PC-9 (cell line): ENCODE data around the gene IGSF21. TPM values are rescaled to one million over a fixed set of nuclear protein-coding genes. Genes with fewer than 3 reads are reported as not detected.

Source experiments
- BruUV-seq: library from RNA; stranded (reverse); fragments of 400-500 nt; replicated peaks from 2 replicates; lab custom pipeline; 2021; lab: Mats Ljungman, UMichigan
- CTCF ChIA-PET: fragments of 300-600 bp; sonication (Branson Sonifier 250); formaldehyde crosslinking; loops from one replicate; lab custom pipeline; 2022; ENCODE audit warnings: antibody characterized with exemption; lab: Charles Lee
- POLR2A ChIA-PET: fragments of 300-600 bp; sonication (Branson Sonifier 250); formaldehyde crosslinking; loops from one replicate; lab custom pipeline; 2022; ENCODE audit warnings: antibody characterized with exemption; ENCODE audit not compliant: unreplicated experiment; lab: Charles Lee
- DNase-seq, 2 experiments: peaks; one replicate each; pipeline versions ENCODE4 v3.0.0 to v3.0.0-alpha.2; 2015 to 2022; ENCODE audit warnings: mixed read lengths in 1 of 2
- H2AFZ ChIP-seq: fragments of 200-600 bp; sonication (generic); 2 replicates; pipeline ENCODE4 v1.8.1; 2017; ENCODE audit warnings: antibody characterized with exemption
- H3F3A ChIP-seq: fragments of 200-600 bp; sonication (generic); 2 replicates; pipeline ENCODE4 v1.8.1; 2017; ENCODE audit warnings: antibody characterized with exemption, mild to moderate bottlenecking, low read depth; ENCODE audit not compliant: insufficient read depth
- H3K27ac ChIP-seq: fragments of 200-600 bp; sonication (generic); 2 replicates; pipeline ENCODE4 v1.6.1; 2016; ENCODE audit warnings: mixed run types
- H3K27me3 ChIP-seq: fragments of 200-600 bp; sonication (generic); 2 replicates; pipeline ENCODE4 v1.6.1; 2016; ENCODE audit warnings: low read depth, mixed run types; ENCODE audit not compliant: insufficient read depth
- H3K36me3 ChIP-seq: fragments of 200-600 bp; sonication (generic); 2 replicates; pipeline ENCODE4 v1.6.1; 2016; ENCODE audit warnings: low read depth, mixed run types
- H3K4me1 ChIP-seq: fragments of 200-600 bp; sonication (generic); replicated peaks from 2 replicates; pipeline ENCODE4 v1.6.1; 2016; ENCODE audit warnings: mixed run types; ENCODE audit not compliant: insufficient read depth
- H3K4me2 ChIP-seq: fragments of 200-600 bp; sonication (generic); 2 replicates; pipeline ENCODE4 v1.6.1; 2017; ENCODE audit warnings: mixed run types
- H3K4me3 ChIP-seq: fragments of 200-600 bp; sonication (generic); 2 replicates; pipeline ENCODE4 v1.6.1; 2016; ENCODE audit warnings: mixed run types
- H3K79me2 ChIP-seq: fragments of 200-600 bp; sonication (generic); 2 replicates; pipeline ENCODE4 v1.6.1; 2017; ENCODE audit warnings: low read depth, mixed run types
- H3K9me2 ChIP-seq: fragments of 200-600 bp; sonication (generic); 2 replicates; pipeline ENCODE4 v1.8.1; 2017; ENCODE audit warnings: mild to moderate bottlenecking; ENCODE audit not compliant: insufficient read depth
- H3K9me3 ChIP-seq: fragments of 200-600 bp; sonication (generic); 2 replicates; pipeline ENCODE4 v1.8.1; 2016; ENCODE audit warnings: low read depth; ENCODE audit not compliant: insufficient read depth
- H4K20me1 ChIP-seq: fragments of 200-600 bp; sonication (generic); 2 replicates; pipeline ENCODE4 v1.8.1; 2017; ENCODE audit not compliant: insufficient read depth
- EZH2 ChIP-seq: fragments of 200-600 bp; sonication (generic); IDR thresholded peaks from 2 replicates; pipeline ENCODE4 v1.8.0; 2017; ENCODE audit warnings: antibody characterized with exemption, low read depth
- intact Hi-C: fragments of 100-400 bp; cut with micrococcal nuclease; formaldehyde crosslinking; loops from one replicate; pipeline ENCODE4 v1.10.0; 2022; ENCODE audit not compliant: unreplicated experiment
- total RNA-seq: library from RNA; stranded (reverse); gene quantifications from 2 replicates; pipeline ENCODE4 v1.2.3, GENCODE V29; 2021
- TF ChIP-seq, protein P1 (sequence below): fragments of 200-600 bp; sonication (generic); conservative IDR thresholded peaks from 2 replicates; pipeline ENCODE4 v1.6.1; 2017; ENCODE audit warnings: mixed run types, antibody characterized with exemption, mild to moderate bottlenecking, moderate library complexity

Gene IGSF21
- total RNA-seq, 1 experiment from 2014 or later, result not detected

DNA sequence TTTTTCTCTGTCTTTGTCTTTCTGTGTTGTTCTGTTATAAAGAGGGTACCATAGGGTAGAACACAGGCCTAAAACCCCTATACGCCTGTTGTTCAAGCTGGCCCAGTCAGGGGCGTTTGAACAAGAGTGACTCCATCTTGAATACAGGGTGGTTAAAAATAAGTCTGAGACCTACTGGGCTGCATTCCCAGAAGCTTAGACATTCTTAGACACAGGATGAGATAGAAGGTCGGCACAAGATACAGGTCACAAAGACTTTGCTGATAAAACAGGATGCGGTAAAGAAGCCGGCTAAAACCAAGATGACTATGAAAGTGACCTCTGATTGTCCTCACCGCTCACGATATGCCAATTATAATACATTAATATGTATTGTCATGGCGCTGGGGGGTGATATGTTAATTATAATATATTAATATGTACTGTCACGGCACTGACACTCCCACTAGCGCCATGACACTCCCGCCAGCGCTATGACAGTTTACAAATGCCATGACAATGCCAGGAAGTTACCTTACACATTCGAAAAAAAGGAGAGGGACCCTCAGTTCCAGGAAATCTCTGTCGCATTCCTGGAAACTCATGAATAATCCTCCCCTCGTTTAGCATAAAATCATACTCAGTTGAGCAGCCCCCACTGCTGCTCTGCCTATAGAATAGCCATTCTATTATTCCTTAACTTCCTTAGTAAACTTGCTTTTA is 314.6 kb downstream of the IGSF21 start:
- no TSS peak for BruUV-seq
- H3F3A ChIP-seq, result no peaks in the 10 kb centered on the region

DNA sequence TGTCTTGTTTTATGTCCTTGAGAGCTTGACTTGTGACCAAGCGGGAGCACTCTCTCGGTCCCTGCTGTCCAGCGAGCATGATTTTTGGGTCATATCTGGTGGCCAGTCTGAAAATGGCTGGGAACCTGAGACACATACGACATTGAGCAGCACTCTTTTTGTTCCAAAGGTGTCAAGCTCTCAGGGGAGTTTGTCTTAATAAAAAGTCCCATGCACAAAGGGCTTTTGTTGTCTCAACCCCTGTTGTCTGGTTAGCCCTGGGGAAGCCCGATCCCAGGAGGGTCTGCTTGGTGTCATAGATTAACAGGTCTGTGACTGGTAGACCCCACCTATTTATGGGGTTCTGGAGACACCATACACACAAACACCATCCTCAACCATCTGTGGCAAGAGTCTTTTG is 315.4 kb downstream of the IGSF21 start:
- Histone ChIP-seq H4K20me1 (no peaks in the 10 kb centered on the region), H3K4me1 (no peaks in the 10 kb centered on the region), H3K27me3 (no peaks in the 10 kb centered on the region), H3K36me3 (no peaks in the 10 kb centered on the region), H3K27ac (no peak overlapping the region), H3K9me3 (no peaks in the 10 kb centered on the region), H2AFZ (no peak overlapping the region), H3K79me2 (no peaks in the 10 kb centered on the region), H3K4me2 (no peak overlapping the region), H3F3A (no peaks in the 10 kb centered on the region), H3K4me3 (no peak overlapping the region), H3K9me2 (no peaks in the 10 kb centered on the region)
- no peak for DNase-seq
- ChIA-PET POLR2A (no interaction called here), CTCF (no interaction called here)
- TF ChIP-seq EZH2, result no peak
- TF ChIP-seq, protein P1, sequence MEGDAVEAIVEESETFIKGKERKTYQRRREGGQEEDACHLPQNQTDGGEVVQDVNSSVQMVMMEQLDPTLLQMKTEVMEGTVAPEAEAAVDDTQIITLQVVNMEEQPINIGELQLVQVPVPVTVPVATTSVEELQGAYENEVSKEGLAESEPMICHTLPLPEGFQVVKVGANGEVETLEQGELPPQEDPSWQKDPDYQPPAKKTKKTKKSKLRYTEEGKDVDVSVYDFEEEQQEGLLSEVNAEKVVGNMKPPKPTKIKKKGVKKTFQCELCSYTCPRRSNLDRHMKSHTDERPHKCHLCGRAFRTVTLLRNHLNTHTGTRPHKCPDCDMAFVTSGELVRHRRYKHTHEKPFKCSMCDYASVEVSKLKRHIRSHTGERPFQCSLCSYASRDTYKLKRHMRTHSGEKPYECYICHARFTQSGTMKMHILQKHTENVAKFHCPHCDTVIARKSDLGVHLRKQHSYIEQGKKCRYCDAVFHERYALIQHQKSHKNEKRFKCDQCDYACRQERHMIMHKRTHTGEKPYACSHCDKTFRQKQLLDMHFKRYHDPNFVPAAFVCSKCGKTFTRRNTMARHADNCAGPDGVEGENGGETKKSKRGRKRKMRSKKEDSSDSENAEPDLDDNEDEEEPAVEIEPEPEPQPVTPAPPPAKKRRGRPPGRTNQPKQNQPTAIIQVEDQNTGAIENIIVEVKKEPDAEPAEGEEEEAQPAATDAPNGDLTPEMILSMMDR, result no peak
- intact Hi-C loops, result no loop called here
- no TSS peak for BruUV-seq

More for the DNA sequence above, 314.6 kb downstream of the IGSF21 start:
- H3K9me2 ChIP-seq, result no peaks in the 10 kb centered on the region
- no peaks in the 10 kb centered on the region for H4K20me1 ChIP-seq
- no peaks in the 10 kb centered on the region for H3K9me3 ChIP-seq
- POLR2A ChIA-PET, result no interaction called here
- TF ChIP-seq, protein P1, result no peak
- no peak for TF ChIP-seq EZH2
- H2AFZ ChIP-seq, result no peak overlapping the region
- H3K27me3 ChIP-seq, result no peaks in the 10 kb centered on the region
- H3K36me3 ChIP-seq, result no peaks in the 10 kb centered on the region
- no peak overlapping the region for H3K4me2 ChIP-seq
- no peak overlapping the region for H3K4me3 ChIP-seq
- H3K79me2 ChIP-seq, result no peaks in the 10 kb centered on the region
- intact Hi-C loops, result no loop called here
- no peak for DNase-seq
- H3K4me1 ChIP-seq, result no peaks in the 10 kb centered on the region; the same call in 1 of the 2 replicates
- no peak overlapping the region for H3K27ac ChIP-seq
- CTCF ChIA-PET, result no interaction called here

DNA sequence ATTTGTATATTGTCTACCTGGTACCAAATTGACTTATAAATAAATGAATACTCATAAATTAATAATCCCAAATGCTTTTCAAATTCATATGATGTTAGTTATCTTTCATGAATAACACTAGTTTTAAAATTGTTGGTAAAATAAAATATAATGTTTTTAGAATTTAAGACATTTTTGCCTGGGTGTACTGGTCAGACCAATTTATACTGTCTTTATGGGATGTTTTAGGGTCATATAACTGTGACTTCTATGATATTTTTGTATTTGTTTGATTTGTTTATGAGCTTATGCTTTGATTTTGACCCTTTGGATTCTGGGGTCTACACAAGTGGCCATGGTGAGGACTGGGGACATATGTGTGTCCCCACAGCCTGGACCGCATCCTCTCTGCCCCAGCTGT is 319.0 kb downstream of the IGSF21 start:
- no peak overlapping the region for H3K4me3 ChIP-seq
- POLR2A ChIA-PET, result no interaction called here
- no peak overlapping the region for H3K4me2 ChIP-seq
- TF ChIP-seq, protein P1, result no peak
- TF ChIP-seq EZH2, result no peak
- H3K36me3 ChIP-seq, result no peaks in the 10 kb centered on the region
- no peak overlapping the region for H3K27ac ChIP-seq
- DNase-seq, result no peak
- H3K9me3 ChIP-seq, result no peaks in the 10 kb centered on the region
- H4K20me1 ChIP-seq, result no peaks in the 10 kb centered on the region
- no peaks in the 10 kb centered on the region for H3K79me2 ChIP-seq
- no peak overlapping the region for H2AFZ ChIP-seq
- CTCF ChIA-PET, result no interaction called here
- intact Hi-C loops, result no loop called here
- BruUV-seq, result no TSS peak
- H3F3A ChIP-seq, result no peaks in the 10 kb centered on the region
- no peaks in the 10 kb centered on the region for H3K27me3 ChIP-seq
- H3K9me2 ChIP-seq, result no peaks in the 10 kb centered on the region
- no peaks in the 10 kb centered on the region for H3K4me1 ChIP-seq
